Stimulated activated CD8-positive, alpha-beta memory T cell treated with anti-CD3 and anti-CD28 coated beads, Interleukin-12 subunit alpha, Interleukin-12 subunit beta, amount 100 ng/mL, for 24 hours (primary cell): ENCODE results near the gene GRAMD1C.

Experiments used
- DNase-seq: peaks from one replicate; pipeline ENCODE4 v3.0.0-alpha.2; 2020; ENCODE audit errors: extremely low read depth

GRAMD1C gene

GRCh38 chr3:113952921-113953320 lies 114.3 kb downstream of the GRAMD1C start:
- no peak for DNase-seq

DNA sequence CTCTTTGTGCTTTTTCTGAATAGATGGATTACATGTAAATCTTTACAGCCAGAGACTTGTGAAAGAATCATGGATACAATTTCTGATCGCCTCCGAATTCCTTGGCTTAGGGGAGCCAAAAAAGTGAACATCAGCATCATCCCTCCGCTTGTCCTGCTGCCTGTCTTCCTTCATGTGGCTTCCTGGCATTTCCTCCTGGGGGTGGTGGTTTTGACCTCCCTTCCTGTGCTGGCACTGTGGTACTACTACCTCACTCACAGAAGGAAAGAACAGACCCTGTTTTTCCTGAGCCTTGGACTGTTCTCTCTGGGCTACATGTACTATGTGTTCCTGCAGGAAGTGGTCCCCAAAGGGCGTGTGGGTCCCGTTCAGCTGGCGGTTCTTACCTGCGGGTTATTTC lies 115.1 kb downstream of the GRAMD1C start:
- no peak for DNase-seq

- DNase-seq = no peak
These were observed 115.6 kb downstream of the GRAMD1C start for GRCh38 chr3:113954091-113954685.

DNA sequence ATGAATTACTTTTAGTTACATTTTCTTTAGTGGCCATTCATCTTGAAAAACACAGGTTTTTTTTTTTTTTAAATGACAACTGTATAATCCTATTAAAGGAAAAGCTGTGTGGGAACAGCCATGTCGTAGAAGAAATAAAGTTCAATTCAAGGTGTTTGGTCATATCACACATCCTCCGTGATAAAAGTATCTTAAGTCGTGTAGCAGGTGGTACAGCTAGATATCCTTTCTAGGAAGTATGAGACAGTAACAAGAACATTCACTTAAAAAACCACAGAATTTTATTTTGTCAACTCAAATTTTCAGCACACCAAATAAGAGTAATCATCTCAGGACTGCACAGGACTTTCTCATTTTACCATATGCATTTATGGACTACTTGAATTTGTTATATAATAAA lies 125.3 kb downstream of the GRAMD1C start:
- DNase-seq = no peak

DNA sequence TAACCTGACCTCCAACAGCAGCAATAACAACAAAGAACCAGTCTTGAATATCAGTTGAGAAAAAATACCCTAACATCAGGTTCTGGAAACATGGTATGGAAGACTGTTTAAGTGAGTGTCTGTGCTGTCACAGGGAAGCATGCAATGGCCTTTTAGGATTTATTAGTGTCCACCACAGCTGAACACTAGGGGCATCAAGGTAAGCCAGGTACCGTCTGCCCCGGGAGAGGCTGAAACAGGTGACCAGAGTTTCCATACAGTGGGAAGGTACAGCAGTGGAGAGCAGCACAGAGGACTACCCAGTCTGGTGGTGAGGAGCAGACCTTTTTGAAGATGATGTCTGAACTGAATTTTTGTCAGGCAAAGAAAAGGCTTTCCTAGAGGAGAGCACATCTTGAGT lies 127.6 kb downstream of the GRAMD1C start:
- DNase-seq = no peak

- DNase-seq = no peak
These were observed 130.4 kb downstream of the GRAMD1C start for GRCh38 chr3:113968986-113969385.

DNA sequence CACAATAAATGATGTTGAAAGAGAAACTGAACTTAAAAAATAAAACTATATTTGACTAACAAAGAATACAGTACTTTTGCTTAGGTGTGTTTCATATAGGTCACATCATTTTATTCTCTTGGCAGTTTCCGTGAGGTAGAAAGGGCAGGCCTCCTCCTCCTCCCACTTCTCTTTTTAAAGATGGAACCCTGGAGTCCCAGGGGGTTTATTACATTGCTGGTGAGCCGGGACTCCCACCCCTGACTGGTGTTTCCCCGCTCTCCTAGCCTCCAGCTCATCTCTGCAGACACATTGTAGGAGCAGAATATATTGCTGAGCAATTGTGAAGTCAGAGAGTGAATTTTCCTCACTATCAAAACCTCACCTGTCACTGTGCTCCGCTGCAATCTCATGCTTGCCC lies 139.2 kb downstream of the GRAMD1C start:
- no peak for DNase-seq

DNA sequence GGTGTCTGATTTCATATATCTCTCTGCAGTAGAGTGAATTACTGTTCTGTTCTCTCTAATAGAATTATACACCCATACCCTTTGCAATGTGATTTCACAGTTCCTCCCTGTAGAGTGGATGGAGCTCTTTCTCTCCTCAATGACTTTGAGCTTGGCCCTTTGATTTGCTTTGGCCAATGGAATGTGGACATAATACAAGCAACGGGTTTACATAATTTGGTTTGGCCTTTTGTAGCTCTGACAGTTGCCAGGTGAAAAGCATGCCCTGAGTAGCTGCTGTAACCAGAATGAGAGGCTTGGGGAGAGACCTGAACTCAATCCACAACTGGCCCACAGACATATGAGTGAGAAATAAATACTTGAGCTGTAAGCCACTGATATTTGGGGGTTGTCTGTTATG lies 141.3 kb downstream of the GRAMD1C start:
- DNase-seq = no peak

DNA sequence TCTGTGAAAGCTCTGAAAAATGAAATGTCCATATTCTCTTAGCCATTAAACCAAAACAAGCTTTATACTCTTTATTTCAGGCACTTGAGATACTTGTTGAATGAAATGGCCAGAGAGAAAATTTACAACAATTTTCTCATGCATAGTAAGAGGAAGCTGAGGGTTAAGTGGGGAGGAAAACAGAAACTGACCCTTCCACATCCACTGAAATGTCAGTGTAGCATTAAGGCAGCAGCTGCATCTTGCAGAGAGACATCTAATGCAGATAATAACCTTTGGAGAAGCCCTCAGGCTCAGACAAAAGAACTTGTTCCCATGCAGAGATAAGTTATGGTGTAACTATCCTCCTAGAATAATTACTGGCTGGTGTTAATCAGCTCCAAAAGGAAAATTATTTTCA lies 143.2 kb downstream of the GRAMD1C start:
- DNase-seq = no peak

GRCh38 chr3:113983544-113983943 lies 145.0 kb downstream of the GRAMD1C start:
- DNase-seq = no peak

- DNase-seq = no peak
These were observed 147.0 kb downstream of the GRAMD1C start for GRCh38 chr3:113985541-113985940.
